ENCODE data around the gene ZBTB7B.

ZBTB7B gene

DNA sequence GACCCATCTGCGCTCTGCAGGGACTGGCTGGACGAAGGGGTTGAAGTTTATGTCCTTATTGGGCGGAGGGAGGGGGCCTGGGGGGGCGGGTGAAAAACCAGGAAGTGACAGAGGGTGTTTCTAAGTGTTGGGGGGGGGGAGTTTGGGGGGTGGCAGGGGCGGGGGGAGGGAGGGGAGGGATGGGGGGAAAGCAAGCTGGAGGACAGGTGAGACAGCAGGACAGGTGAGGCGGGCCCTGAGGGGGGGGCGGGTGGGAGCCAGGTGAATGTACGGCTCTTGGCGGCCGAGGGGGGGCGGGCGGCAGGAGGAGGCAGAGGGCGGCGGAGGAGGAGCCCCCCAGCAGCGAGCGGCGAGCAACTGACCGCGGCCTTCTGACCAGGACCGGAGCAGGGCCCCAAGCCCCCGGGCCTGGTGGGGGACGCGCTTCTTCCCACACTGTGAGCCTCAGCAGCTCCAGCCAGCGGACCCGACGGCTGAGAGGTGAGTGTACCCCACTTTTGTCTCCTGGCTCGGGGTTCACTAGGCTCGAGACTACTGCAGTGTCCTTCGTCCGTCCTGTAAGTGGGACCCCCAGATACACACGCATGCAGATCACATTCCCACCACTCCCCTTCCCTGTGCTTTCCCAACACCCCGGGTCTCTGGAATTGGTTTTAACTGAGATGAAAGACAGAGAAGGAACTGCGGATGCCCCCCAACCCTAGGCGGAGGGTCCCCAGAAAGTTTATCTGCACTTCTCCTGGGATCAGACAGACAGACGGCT, at the start of gene ZBTB7B:
Gene ZBTB7B, plus strand, starts transcription at position 339 of the 763 bp plus-strand sequence. CDS start 11,859 bp downstream, outside the sequence.
- peak; percentile 81 for DNase-seq (ENCODE audit: low spot score)

DNA sequence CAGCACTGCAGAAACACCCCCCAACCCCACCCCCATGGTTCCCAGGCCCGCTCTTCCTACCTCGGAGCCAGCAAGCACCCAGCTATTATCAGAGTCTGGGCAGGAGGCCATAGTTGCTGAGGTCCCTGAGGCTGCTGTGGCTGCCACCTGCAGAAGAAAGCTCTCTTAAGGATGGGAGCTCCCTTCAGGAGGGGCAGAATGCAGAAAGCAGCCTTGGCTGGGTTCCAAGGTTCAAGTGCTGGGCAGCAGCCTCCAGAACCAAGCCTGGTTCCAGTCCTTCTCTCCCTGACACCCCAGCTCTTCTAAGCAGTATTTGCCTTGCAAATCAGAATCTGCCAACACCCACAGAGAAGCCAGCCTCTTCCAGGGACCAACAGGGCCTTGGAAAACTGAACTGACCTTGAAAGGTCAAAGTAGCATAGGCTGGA, 49.0 kb upstream of the ZBTB7B start:
- DNase-seq (ENCODE audit: low spot score) = no peak

DNA sequence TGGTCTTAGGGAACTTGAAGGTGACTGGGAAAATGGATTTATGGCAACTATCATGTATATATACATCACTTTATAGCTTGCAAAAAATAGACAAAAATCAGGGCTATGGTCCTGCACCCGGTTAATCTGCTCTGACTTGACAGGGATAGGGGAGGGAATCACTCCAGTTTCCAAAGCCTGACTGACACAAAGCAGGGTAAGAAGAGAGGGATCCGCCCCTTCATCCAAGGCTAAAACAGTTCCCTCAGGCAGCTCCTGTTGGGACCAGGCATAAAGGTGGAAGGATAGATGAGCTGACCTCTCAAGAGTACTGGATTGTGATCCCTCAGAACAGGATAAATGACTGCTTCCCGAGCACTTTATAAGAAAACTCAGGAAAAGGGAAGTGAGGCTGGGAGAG, 48.1 kb upstream of the ZBTB7B start:
- DNase-seq (ENCODE audit: low spot score) = no peak

DNA sequence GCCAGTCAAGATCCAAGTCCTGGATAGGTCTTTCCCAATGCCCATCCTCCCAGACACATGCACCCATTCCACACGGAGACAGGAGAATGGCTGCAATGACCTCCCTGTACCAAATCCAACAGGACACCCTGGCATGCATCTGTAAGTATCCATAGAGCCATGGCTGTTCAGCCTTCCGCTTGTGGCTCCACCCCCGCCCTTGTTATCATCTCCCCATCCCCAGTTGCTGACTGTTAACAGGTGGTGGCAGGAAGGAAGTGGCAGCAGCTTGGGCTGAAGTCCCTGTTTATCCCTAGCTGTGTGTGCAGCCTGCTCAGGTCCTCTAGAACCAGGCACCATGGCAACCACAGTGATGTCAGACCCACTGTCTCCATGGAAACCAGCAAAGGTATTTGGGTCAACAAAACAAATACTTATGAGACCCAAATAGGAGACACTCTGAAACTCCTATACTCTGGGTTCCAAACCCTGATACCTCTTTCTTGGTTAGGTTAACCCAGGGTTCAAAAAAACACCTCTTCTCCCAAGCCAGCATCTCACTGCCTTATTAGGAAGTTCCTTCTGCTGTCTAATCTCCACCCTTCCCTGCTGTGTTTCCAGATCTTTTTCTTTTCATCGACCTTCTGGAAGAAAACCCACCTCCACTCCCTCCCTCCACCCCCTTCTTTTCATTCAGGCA, 47.4 kb upstream of the ZBTB7B start:
- DNase-seq (ENCODE audit: low spot score) = no peak

DNA sequence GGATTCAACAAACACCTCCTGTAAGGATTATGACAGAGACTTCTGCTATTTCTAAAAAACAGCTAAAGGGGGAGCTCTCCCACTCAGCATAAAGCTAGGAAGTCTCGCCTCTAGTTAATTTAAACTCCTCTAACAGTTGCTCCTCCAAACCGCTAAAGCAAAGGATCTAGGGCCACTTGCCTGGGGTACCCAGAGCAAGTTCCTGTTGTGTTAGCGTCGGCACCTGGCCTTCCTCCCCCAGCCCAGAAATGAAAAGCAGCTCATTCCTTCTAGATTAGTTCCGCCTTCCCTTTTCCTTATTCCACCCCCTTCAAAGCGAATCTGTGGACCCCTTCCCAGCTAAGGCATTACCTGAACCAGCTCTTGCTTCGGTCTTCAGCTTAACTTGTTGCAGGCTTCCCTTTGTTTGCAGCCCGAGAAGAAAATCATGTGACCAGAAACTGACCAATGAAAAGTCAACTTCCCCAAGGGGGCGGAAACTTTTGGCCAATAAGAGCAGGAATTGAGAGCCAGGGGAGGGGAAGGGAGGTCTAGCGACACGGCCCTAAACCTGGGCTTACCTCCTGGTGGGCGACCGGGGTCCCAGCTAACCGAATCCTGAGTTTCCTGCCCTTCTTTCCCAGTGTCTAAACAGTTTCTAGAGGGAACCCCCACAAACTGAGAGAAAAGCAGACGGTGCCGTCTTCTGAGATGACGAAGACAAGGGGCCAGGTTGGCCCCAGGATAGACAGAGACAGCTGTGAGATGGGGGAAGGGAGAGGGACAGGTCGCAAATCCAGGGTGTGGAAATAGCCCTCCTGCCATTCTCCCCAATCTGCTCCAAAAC, 46.7 kb upstream of the ZBTB7B start, which contains the start of gene PBXIP1:
Gene PBXIP1, minus strand, starts transcription at position 382 of the 826 bp plus-strand sequence. CDS start 2,378 bp downstream, outside the sequence.
- DNase-seq (ENCODE audit: low spot score) = peak; percentile 95

DNA sequence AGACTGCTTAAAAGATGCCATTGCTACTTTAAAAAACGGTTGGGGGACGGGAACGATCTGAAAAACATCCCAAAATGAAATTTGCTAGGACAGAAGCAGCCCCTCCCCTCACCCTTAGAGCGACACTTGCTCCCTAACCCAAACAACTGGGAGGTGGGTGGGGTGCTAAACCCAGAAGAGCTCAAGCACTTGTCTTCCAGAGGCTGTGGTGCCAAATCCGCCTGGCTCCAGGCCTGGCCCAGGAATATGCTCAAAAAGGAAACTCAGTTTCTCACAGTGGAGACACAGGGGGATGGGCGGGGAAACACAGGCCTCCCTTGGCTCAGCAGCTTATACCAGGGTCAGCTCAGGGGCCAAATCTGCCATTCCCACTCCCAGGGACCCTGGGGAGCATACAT, 46.1 kb upstream of the ZBTB7B start:
- DNase-seq (ENCODE audit: low spot score) = no peak

DNA sequence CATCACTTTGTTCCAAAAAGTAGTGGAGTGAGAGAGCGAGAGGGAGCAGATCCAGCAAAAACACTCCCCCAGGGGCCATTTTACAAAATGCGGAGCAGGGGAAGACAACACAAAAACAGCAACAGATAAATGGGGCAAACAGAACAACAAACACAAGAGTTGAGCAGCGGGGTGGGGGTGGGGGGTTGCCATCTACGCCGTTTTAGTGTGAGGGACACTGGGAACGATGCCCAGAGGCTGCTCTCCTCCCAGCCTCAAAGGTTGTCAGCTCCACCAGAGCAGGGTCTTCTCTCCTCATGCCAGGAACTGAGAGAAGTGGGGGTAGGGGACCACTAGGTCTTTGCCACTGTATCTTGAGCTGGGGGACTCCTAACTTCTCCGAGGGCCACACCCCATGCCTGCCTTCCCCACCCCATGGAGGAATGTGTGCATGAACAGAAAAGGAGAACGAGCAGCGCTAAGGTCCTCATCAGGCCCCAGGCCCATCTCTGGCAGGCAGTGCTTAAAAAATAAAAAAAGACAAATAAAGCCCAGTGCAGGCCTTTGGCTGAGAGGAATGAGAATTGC, 45.4 kb upstream of the ZBTB7B start:
- DNase-seq (ENCODE audit: low spot score) = no peak

DNA sequence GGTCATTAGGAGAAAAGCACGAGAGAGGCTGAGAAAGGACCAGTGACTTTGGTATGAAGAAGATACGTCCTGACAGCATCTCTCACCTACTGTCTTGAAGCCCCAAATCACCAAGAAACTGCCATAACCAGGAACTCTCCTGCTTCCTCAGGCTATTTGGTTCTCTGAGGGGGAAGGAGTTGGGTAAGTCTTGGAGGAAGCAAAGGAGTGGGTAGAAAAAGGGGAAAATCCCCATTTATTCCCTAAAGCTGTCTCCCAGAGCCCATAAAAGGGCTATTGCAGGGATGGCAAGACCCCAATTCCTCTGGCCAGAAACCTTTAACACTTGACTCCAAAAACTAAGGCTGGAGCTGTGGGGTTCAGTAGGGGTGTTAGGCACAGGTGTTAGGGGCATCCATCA, 44.6 kb upstream of the ZBTB7B start:
- DNase-seq (ENCODE audit: low spot score) = no peak

DNA sequence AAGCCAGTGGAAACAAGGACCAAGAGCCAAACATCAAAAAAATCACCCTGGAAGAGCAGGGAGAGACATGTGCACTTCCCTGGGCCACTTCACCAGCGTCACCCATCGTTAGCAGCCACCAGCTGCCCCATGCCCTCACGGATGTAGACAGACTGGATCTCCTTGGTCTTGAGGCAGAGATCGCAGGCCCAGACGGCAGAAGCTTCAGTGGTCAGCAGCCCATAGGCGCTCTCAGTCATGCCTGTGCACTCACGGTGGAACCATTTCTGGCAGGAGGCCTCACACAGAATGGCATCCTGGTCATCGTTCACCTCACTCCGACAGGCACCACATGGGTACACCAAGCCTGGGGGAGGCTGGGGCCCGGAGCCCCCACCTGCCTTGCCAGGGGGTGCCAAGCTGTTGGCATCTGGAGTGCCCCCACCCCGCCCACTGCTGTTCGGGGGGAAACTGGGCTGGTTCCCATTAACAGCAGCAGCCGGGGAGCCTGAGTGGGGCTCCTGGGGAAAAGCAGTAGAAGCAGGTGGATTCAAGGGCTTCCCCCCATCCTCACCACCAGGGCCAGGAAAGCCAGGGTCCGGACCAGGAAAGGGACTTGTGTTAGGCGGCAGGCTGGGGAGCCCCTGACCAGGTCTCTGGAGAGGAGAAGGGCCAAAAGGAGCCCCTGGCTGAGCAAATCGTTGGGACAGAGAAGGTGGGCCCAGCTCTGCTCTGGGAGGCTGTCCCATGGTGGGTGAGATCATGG, 43.7 kb upstream of the ZBTB7B start:
- DNase-seq (ENCODE audit: low spot score) = no peak

DNA sequence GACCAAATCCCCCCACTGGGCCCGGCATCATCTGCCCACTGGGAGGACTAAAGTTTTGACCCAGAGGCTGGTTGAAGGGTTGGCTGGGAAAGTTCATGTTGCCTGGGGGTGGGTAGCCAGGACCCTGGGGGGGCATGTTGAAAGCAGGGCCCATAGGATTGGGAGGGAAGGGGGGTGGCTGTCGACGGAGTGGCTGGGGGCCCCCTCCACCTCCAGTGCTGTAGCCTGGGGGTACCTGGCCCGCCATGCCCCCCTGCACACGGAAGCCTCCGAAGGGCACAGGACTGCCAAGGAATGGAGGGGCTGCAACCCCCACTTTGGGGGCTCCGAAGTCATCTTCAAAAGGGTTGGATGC, 43.2 kb upstream of the ZBTB7B start:
- no peak for DNase-seq (ENCODE audit: low spot score)

DNA sequence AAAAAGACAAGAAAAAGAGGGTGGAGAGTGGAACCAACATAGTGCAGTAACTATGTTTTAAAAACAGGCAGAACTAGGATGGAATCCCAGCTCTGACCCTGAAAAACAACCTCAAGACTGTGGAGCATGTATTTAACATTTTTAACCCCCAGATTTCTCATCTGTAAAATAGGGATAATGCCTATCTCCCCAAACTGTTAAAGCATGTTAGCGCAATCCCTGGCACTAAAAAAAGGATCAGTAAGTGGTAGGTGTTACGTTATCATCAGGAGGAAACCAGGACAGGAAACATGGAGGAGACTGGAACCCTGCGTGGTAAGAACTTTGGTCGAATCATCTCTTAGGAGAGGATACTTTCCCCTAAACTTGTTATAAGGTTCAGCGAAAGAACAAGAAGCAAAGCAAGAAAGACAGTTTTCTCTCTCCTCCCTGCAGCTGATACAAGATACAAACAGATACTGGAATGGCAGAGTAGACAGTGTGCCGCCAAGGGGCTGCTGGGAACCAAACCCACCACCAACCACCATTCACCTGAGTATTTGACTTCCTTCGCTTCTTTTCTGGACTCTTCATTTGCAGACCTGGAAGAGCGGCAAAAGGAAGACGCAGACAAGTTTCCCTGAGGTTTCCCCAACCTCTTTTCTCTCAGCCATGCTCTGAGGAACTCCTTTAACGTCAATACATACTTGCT, 42.0 kb upstream of the ZBTB7B start:
- DNase-seq (ENCODE audit: low spot score) = no peak

DNA sequence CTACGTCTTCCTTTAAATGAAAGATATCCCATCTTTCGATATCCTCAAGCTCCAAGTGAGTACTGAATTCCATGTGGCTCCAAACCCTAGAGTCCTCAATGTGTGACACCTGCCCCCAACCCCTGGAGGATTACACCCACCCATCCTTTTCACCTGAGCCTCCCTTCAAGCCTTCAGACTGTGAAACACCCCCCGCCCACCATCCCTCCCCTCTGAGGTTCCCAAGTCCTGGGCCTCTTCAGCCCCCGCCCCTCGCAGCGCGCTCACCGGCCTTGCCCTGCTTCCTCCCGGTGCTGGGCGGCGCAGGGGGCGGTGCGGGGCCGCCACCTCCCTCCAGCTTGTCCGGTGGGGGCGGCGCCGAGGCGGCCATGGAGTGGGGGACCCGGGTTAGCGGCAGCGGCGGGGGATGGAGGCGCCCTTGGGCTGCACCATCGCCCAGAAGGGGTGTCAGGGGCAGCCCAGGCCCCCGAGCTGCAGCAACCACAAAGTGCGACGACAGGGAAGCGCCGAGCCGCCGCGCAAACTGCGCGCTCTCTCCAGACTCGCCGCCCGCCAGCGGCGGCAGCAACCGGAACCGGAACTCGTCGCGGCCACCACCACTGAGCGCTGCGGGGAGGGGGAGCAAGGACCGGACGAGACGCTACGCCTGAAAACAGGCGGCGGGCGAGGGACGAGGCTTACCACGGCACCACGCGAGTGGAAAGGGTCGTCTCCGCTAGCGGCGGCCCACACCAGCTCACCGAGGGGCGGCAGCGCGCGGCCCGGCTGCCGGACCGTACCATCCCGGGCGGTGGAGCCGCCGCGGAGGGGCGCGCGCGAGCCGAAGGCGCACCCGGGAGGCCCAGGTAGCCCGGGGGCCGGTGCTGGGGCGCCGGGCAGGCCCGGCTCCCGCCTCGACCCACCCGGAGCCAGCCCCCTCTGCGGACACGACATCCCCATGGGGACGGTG, 41.1 kb upstream of the ZBTB7B start, which contains the start of gene PYGO2:
Gene PYGO2, minus strand, starts transcription at position 576 of the 949 bp plus-strand sequence. Its CDS starts 206 bp downstream, at position 370.
- peak; percentile 90 for DNase-seq (ENCODE audit: low spot score)

DNA sequence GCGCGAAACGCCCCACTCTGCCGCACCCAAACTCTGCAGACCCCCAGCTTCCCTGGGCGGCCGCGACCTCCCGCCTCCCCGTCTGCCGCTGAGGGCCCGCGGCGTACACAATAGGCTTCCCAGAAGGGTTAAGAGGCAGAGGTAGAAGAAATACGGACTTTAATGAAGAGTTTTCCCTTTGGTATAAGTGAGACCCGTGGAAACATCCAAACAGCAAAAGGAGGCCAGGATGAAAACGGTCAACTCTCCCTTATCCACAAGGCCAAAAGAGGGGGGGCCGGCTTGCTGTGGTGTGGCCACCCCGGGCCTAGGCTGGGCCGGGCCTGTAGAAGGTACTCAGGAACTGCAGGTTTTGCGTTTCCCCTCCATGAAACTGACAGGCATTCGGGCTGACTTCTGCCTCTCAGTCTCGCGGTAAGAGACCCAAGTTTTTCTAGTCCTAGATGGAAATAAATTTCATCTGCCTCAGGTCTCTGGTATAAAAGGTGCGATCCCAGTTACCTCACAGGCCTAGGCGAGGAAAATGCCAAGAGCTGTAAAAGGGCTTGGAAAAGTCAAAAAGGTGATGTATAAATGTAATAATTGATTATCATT, 40.3 kb upstream of the ZBTB7B start:
- no peak for DNase-seq (ENCODE audit: low spot score)

DNA sequence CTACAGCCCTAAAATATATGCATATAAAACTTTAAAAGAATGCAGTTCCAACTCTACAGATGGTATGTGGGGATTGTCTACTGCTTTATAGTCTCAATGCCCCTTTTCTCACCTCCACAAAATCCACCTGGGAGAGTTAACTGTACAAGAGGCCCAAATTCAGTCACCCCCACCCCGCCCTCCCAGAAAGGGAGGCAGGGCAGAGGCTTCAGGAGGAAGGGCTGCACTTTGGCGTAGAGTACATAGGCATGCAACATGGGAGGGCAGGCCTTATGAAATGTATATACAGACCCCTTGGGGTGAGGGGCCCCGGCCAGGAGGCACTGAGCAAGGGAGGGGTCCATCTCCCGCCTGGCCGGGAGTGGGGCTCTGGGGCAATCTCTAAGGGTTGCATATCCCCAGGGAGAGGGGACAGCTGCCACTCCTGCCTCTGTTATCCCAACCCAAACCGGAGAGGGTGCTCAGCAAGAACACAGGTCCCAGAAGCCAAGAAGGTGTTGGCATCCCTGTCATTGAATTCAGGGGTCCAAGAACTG, 39.7 kb upstream of the ZBTB7B start:
- no peak for DNase-seq (ENCODE audit: low spot score)

DNA sequence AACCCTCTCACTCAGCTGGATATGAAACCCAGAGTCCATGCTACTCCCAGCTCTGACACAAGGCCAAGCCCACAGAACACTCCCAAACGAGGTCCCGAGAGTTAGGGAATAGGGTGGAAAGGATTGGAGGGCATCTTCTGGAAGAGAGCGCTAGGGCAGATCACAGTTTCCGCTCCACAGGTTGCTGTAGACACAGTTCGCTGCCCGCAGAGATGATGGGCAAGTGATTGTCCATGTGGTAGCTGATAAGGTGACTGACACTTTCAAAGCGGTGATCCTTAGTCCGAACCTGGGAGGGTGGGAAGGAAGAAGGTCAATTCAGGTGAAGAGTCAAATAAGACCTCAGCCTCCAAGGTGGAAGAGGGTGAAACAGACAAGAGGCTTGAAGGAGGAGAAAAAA, 39.0 kb upstream of the ZBTB7B start:
- DNase-seq (ENCODE audit: low spot score) = no peak

DNA sequence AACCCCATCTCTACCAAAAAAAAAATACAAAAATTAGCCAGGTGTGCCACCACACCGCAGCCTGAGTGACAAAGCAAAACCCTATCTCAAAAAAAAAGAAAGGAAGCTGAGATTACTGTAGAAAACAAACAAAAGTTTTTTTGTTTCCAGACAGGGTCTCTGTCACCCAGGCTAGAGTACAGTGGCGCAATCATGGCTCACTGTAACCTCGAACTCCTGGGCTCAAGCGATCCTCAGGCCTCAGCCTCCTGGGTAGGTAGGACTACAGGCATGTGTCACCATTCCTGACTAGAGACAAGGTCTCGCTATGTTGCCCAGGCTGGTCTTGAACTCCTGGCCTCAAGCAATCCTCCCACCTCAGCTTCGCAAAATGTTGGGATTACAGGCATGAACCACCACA, 38.2 kb upstream of the ZBTB7B start:
- DNase-seq (ENCODE audit: low spot score) = no peak

DNA sequence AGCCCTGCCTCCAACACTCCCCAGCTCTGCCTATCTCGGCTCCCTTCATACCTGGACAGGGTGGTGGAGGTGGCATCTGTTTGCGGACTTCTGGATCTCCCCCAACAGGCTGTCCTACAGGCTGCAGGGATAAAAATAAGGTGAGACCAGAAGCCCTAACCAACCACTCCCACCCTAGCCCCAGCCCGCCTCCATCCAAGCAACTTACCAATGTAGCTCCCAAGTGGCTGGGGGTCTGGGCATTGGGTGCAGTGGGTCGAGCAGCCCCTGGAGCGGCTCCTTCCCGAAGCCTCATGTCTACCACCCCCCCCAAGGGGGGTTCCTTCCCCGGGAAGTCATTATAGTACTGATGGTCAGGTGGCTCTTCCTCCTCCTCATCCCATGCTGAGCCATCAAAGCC, 36.5 kb upstream of the ZBTB7B start:
- DNase-seq (ENCODE audit: low spot score) = no peak

DNA sequence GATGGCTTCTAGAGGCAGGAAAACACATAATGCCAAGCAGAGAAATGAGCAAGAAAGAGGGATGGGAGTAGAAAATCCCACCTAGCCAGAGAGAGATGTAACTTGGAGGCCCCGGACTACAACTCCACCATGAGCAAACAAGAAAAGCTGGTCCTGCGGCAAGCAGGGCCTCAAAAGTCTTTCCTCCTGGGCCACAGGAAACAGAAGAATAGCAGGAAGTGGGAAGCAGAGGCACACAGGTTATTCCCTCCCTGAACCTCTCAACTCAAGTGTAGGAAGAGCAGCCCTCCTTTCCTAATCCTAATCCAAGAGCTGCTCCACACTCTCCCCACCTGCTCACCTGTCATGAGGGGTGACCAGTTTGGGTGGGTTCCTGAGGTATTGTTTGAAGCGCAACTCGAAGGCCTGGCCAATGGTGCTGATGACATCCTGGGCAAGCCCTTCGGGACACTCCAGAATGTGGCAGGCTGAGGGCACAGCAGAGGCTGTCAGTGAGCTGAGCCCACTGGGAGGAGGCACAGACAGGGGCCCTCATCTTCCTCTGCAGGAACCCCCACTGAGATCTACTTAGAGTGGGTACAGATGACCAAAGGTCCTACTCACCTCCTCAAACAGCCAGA, 35.2 kb upstream of the ZBTB7B start:
- no peak for DNase-seq (ENCODE audit: low spot score)

DNA sequence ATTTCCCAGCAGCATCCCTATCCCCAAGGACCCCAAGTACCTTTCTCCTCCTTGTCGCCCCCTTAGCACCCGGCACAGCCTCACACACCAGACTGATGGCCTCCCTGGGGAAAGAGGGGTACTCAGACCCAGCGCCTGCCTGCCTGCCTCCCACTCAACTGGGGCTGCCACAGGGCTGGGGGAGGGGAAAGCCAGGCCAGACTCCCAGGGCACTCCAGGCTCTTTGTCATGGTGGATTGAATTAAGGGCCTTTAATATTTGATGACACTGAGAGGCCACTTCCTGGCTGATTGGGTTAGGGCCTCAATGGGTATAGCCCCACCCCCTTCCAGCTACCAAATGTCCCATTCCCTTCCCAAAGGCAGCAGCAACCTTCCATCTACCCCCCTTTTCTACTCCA, 33.9 kb upstream of the ZBTB7B start:
- DNase-seq (ENCODE audit: low spot score) = no peak

Measured in GM03348 (cell line).